ENCODE measurements around the gene RAD51C.

GRCh38 chr17:58779446-58779845 is 87.0 kb downstream of the RAD51C start:
- TF ChIP-seq, protein P1, sequence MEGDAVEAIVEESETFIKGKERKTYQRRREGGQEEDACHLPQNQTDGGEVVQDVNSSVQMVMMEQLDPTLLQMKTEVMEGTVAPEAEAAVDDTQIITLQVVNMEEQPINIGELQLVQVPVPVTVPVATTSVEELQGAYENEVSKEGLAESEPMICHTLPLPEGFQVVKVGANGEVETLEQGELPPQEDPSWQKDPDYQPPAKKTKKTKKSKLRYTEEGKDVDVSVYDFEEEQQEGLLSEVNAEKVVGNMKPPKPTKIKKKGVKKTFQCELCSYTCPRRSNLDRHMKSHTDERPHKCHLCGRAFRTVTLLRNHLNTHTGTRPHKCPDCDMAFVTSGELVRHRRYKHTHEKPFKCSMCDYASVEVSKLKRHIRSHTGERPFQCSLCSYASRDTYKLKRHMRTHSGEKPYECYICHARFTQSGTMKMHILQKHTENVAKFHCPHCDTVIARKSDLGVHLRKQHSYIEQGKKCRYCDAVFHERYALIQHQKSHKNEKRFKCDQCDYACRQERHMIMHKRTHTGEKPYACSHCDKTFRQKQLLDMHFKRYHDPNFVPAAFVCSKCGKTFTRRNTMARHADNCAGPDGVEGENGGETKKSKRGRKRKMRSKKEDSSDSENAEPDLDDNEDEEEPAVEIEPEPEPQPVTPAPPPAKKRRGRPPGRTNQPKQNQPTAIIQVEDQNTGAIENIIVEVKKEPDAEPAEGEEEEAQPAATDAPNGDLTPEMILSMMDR (conservative IDR thresholded peaks at IDR 0.05 in 1 of 2, IDR thresholded peaks at IDR 0.05 in 1 of 2; ENCODE audit: low read depth in 1 of 2, low read length in 2 of 2): no peak
- no peak for TF ChIP-seq EZH2 (IDR thresholded peaks at IDR 0.05; ENCODE audit: low read length, missing control alignments)
